Measurements from ENCODE around the gene ORM1. TPM values are rescaled to one million over a fixed set of nuclear protein-coding genes. Genes with fewer than 3 reads are reported as not detected.
A peak's percentile ranks its signal among the peaks of the same experiment; 100 is the strongest.
"Not testable (repeated sequence)": the region's sequence is repeated elsewhere in the genome, so short reads cannot be mapped to it uniquely, and the experiment has no call there.

Gene ORM1
- total RNA-seq, 1 donor from 2014 or later, result not detected

DNA sequence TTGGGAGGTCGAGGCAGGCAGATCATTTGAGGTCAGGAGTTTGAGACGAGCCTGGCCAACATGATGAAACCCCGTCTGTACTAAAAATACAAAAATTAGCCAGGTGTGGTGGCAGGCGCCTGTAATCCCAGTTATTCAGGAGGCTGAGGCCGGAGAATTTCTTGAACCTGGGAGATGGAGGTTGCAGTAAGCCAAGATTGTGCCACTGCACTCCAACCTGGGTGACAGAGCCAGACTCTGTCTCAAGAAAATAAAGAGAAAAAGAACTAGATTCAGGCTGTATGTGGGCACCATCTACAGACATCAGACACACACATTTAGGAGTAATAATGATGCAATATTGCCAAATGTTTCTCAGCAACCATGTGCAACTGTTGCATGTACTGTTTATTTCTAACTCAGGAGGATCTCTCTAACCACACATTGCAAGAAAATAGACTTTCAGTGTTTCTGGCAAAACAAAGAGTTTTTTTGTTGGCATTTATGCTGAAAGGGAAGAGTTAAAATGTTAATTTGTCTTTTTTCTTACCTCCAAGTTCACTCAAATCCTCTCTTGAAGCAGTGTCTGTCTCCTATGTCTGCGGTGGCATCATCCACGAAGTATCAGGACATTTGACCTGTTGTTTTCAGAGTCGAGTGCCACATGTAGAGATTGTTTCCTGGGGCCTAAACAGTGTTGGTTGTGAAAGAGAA is 5.1 kb upstream of the ORM1 start:
- Mint-ChIP-seq H3K27me3 (ENCODE audit: low read depth) (no peaks in the 10 kb centered on the region), H3K4me1 (ENCODE audit: low read depth) (peaks cover 7% of the 10 kb centered on the region), H3K4me3 (ENCODE audit: unreplicated experiment) (no peak overlapping the region), H3K36me3 (ENCODE audit: low read depth) (no peaks in the 10 kb centered on the region), H3K9me3 (ENCODE audit: low read depth) (no peaks in the 10 kb centered on the region), H3K27ac (ENCODE audit: unreplicated experiment) (peak overlapping the region; percentile 84)
- no peak for DNase-seq (ENCODE audit: low spot score)
- no peak for TF ChIP-seq CTCF (IDR thresholded peaks at IDR 0.05)

- no peaks in the 10 kb centered on the region for H3K9me3 Mint-ChIP-seq (ENCODE audit: low read depth)
- H3K27ac Mint-ChIP-seq (ENCODE audit: unreplicated experiment), result no peak overlapping the region
- no peak overlapping the region for H3K4me3 Mint-ChIP-seq (ENCODE audit: unreplicated experiment)
- DNase-seq (ENCODE audit: low spot score), result peak; percentile 18
- no peaks in the 10 kb centered on the region for H3K27me3 Mint-ChIP-seq (ENCODE audit: low read depth)
- H3K36me3 Mint-ChIP-seq (ENCODE audit: low read depth), result no peaks in the 10 kb centered on the region
- peaks cover 7% of the 10 kb centered on the region for H3K4me1 Mint-ChIP-seq (ENCODE audit: low read depth)
- TF ChIP-seq CTCF (IDR thresholded peaks at IDR 0.05), result no peak
These were observed 4.5 kb upstream of the ORM1 start for GRCh38 chr9:114318416-114318815.

- DNase-seq (ENCODE audit: low spot score), result peak; percentile 12
- Mint-ChIP-seq H3K4me1 (ENCODE audit: low read depth) (peaks cover 7% of the 10 kb centered on the region), H3K27ac (ENCODE audit: unreplicated experiment) (peak overlapping the region; percentile 18), H3K36me3 (ENCODE audit: low read depth) (no peaks in the 10 kb centered on the region), H3K4me3 (ENCODE audit: unreplicated experiment) (no peak overlapping the region), H3K27me3 (ENCODE audit: low read depth) (no peaks in the 10 kb centered on the region), H3K9me3 (ENCODE audit: low read depth) (no peaks in the 10 kb centered on the region)
- no peak for TF ChIP-seq CTCF (IDR thresholded peaks at IDR 0.05)
These were observed 3.8 kb upstream of the ORM1 start for GRCh38 chr9:114319147-114319546.

DNA sequence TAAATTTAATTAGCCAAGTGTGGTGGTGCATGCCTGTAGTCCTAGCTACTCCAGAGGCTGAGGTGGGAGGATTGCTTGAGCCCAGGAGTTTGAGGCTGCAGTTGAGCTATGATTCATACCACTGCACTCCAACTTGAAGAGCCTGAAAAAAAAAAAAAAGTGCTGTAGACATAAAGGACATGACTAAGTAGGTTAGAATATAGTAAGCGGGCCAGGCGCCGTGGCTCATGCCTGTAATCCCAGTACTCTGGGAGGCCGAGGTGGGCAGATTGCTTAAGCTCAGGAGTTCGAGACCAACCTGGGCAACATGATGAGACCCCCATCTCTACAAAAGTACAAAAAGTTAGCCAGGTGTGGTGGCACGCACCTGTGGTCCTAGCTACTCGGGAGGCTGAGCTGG is 2.2 kb upstream of the ORM1 start:
- not testable (repeated sequence) for H3K36me3 Mint-ChIP-seq (ENCODE audit: low read depth); H3K4me1 Mint-ChIP-seq (ENCODE audit: low read depth); H3K9me3 Mint-ChIP-seq (ENCODE audit: low read depth); H3K27me3 Mint-ChIP-seq (ENCODE audit: low read depth); H3K4me3 Mint-ChIP-seq (ENCODE audit: unreplicated experiment); H3K27ac Mint-ChIP-seq (ENCODE audit: unreplicated experiment)
- peak; percentile 36 for DNase-seq (ENCODE audit: low spot score)

DNA sequence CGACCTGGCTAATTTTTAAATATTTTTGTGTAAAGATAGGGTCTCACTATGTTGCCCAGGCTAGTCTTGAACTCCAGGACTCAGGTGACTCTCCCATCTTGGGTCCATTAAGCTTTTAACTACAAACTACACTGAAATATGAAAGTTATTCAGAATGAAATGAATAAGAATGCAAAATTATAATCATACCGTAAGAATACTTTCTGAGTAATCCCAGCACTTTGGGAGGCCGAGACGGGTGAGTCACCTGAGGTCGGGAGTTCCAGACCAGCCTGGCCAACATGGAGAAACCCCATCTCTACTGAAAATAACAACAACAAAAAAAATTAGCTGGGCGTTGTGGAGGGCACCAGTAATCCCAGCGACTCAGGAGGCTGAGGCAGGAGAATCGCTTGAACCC is 1.1 kb upstream of the ORM1 start:
- H3K4me1 Mint-ChIP-seq (ENCODE audit: low read depth), result peaks cover 7% of the 10 kb centered on the region
- no peak for TF ChIP-seq CTCF (IDR thresholded peaks at IDR 0.05)
- DNase-seq (ENCODE audit: low spot score), result peak; percentile 20
- H3K36me3 Mint-ChIP-seq (ENCODE audit: low read depth), result no peaks in the 10 kb centered on the region
- H3K27ac Mint-ChIP-seq (ENCODE audit: unreplicated experiment), result no peak overlapping the region
- no peaks in the 10 kb centered on the region for H3K9me3 Mint-ChIP-seq (ENCODE audit: low read depth)
- H3K27me3 Mint-ChIP-seq (ENCODE audit: low read depth), result no peaks in the 10 kb centered on the region
- no peak overlapping the region for H3K4me3 Mint-ChIP-seq (ENCODE audit: unreplicated experiment)

DNA sequence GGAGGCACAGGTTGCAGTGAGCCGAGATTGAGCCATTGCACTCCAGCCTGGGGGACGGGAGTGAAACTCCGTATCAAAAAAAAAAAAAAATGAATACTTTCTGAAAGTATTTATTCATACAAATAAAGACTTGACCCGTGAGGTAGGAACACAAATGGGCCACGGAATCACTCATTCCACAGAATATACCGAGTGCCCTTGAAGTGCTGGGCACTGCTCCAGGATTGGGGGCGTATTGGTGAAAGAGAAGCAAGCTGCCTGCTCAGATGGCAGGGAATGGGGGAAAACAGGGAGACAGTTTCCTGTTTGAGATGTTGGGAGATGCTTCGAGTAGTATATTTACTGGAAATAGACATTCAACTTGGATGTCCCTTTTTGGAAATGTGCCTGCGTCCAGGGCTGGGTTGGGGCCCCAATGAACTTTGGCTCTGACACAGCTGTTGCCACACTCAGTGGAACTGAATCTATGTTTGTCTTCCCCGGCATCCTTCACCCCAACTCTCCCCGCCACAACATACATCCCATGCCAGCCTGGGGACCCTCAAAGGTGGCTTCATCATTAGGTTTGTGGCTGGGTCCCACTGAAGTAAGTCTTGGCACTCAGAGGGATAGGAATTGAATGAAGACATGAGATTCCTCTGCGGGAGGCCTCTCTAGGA is 609 bp upstream of the ORM1 start:
- DNase-seq (ENCODE audit: low spot score), result peak; percentile 30
- H3K27me3 Mint-ChIP-seq (ENCODE audit: low read depth); H3K36me3 Mint-ChIP-seq (ENCODE audit: low read depth); H3K27ac Mint-ChIP-seq (ENCODE audit: unreplicated experiment); H3K4me1 Mint-ChIP-seq (ENCODE audit: low read depth); H3K9me3 Mint-ChIP-seq (ENCODE audit: low read depth); H3K4me3 Mint-ChIP-seq (ENCODE audit: unreplicated experiment): not testable (repeated sequence)

DNA sequence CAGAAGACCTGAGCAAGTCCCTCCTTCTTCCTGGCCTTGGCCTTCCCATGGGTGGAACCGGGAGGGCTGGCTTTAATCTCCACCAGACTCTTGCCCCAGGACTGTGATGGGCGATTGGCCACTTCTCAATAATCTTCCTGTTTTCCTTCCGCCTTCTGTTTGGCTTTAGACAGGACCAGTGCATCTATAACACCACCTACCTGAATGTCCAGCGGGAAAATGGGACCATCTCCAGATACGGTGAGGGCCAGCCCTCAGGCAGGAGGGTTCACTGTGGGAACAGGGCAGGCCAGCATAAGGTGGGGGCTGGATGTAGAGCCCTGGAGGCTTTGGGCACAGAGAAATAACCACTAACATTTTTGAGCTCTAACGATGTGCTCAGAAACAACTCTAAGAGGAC is 951 bp downstream of the ORM1 start:
- not testable (repeated sequence) for H3K27ac Mint-ChIP-seq (ENCODE audit: unreplicated experiment); H3K4me1 Mint-ChIP-seq (ENCODE audit: low read depth); DNase-seq (ENCODE audit: low spot score); H3K4me3 Mint-ChIP-seq (ENCODE audit: unreplicated experiment); H3K9me3 Mint-ChIP-seq (ENCODE audit: low read depth); H3K36me3 Mint-ChIP-seq (ENCODE audit: low read depth); H3K27me3 Mint-ChIP-seq (ENCODE audit: low read depth)

Measured in chondrocyte (in vitro differentiated cells).